Measurements from ENCODE around the gene STAB1.
"Not testable (repeated sequence)": the region's sequence is repeated elsewhere in the genome, so short reads cannot be mapped to it uniquely, and the experiment has no call there.

The STAB1 gene

DNA sequence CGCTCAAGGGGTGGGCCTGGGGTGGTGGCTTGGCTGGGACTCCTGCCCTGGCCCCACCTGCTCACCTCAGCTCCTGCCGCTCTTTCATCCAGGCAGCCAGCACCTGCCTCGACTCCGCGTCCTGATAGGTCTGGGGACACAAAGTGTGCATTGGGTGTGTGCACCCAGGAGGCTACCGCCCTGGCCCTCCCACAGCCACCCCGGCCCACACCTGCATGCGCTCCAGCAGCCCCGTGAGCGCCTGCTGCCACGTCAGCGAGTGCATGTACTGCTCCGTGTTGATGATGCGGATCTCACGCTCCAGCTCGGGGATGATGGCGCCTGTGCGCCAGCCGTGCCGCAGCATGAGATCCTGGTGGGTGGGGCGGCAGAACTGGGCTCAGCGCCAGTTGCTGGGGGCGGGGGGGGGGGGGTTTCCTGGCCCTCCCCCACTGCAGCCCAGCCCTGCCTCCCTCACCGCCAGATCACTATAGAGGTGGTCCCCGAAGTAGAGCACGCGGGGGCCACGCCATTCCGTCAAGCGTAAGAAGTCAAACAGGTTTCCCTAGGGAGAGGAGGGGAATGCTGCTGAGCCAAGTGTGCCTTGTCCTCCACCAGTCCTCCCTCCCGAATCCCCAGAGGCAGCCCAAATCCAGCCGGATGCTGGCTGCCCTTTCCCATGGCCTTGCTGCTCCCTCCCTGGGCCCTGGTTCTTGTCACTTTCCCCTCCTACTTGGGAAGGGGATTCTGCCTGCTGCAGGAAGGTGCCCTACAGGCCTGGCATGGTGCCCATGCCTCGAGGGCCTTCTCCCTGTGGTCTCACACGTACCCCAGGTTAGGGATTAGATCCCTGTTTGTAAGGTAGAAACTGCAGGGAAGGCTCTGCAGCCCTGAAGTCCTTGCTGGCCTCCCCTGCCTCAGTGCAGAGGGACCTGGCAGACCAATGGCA lies 29.9 kb downstream of the STAB1 start:
- DNase-seq (ENCODE audit: low spot score) = no peak

DNA sequence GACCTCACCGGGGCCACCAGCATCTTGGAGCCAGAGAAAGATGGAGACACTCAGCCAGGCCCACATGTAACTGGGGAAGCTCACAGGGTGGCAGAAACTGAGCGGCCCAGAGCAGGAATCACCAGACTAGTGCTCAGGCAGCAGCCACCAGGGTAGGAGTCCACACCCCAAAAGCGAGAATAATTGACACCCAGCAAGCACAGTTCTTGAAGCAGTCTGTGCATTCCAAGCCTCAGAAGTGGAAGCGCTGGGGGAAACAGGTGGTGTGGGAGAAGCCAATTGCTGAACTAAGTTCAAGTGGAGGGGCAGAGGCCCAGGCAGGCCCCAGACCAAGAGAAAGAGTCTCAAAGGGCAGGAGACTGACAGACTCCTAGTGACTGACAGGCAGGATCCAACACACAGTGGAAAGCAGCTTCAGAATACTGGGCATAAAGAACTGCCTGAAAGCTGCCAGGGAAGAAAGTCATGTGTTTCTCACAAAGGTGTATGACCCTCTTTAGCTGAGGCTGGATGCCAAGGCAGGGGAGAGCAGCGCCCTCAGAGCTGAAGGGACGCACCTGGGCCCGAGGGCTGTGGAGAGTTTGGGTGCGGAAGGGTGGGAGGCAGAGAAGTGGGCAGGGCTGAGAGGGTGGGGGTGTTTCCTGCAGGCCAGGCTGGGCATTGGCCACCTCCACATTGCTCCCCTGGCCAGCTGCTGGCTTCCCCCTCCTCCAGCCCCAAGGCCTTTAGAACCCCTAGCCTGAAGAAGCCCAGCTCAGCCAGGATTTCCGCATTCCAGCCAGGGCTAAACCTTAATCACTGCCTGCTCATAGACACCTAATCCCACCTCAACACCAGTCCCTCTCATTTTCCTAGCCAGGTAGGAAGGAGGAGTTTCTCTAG lies 30.8 kb downstream of the STAB1 start:
- DNase-seq (ENCODE audit: low spot score) = no peak

DNA sequence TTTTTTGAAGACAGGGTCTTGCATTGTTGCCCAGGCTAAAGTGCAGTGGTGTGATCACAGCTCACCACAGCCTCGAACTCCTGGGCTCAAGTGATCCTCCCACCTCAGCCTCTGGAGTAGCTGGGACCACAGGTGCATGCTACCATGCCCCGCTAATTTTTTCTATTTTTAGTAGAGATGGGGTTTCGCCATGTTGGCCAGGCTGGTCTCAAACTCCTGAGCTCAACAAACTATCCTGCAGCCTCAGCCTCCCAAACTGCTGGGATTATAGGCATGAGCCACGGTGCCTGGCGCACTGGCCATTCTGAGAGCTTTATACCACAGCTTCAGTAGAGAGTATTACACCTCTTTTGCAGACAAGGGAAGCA lies 31.5 kb downstream of the STAB1 start:
- not testable (repeated sequence) for DNase-seq (ENCODE audit: low spot score)

DNA sequence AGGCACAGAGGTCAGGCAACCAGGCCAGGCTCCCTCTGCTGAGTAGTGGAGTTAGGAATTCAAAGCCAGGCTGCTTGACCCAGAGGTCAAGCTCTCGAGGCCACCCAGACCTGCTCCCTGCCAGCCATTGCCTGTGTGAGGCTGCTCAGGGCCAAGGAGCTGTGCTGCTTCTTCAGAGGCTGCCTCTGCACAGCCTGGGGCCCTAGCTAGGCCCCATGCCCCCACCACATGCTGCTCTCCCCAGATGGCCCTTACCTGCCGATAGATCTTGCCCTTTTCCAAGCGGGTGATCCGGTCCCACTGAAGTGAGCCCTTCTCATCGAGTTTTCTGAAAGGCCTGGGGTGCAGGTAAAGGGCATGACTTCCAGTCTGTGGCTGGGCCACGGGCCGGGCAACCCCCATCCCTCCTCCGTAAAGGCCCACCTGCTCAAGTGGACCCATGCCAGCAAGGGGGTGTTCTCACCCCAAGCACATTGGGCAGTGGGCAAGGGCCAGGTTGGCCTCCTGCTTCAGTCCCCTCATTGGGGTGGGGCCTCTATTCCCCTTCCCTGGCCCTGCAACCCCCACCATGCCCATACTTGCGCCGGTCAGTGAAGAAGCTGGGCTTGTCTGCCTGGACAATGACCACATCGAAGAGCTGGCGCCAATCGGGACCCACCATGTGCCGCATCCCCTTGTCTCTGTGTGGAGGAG lies 32.0 kb downstream of the STAB1 start:
- no peak for DNase-seq (ENCODE audit: low spot score)

DNA sequence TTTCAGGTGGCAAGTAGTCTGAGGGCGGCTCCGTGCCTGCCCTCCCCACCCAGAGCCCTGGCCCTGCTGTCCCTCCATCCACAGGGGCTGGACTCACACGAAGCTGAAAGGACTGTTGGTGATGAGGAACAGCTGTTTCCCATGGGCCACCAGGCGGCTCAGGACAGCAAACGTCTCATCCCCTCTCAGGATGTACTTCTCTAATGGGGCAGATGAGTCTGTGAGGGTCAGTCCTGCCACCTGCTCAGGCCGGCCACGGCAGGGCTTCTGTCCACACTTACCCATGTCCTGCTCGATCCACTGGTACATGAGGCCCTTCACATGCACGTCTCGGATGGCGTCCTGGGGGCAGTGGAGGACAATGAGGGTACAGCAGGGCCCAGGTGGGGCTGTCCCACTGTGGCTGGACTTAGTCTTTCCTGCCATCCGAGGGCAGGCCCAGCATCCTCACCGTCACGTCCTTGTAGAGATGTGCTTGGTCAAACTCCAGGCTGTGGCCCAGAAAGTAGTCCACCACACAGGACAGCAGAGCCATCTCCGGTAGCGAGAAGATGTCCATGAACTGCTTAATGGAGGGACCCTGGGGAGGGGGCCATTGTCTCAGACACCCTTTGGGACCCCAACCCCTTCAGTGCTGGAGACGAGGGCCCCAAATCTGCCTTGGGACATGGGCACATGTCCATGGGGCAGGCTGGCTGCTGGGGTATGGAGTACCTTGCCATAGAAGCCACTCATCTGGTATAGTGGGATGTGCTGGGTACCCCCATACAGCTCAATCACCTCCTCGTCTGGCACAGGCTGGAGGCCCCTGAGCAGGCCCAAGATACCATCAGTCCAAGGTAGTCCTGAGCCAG lies 32.8 kb downstream of the STAB1 start:
- DNase-seq (ENCODE audit: low spot score) = no peak

DNA sequence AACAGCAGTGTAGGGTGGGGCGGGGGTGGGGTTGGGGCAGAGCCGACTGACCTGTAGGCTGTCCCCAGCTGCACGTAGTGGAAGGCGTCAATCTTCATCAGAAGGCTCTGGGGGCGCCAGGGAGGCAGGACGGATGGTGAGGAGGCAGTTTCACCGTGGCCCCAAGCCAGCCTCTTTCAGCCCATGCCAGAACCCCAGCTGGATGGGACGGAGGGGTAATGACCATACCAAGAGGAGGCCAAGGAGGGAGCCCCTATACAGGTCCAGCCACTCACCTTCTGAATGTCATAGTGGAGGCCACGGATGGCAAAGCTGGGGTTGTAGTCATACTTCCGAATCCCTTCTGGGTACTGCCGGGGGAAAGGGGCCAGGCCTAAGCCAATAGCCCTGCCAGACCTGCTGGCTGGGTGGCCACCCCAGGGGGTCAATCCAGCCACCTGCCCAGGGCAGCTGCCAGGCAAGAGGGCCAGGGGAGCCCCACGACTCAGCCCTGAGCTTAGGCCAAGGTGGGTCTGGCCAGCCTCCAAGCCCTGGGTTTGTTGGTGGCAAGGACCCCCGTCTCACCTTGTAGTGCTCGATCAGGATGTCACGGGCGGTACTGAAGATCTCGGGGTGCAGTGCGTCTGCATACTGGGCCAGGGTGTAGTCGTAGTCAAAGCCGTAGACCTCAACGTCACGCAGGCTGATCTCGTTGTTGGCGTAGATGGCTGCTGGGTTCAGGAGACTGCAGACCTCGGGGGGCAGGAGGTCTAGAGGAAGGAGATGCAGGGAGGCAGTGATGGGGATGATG lies 33.6 kb downstream of the STAB1 start:
- no peak for DNase-seq (ENCODE audit: low spot score)

DNA sequence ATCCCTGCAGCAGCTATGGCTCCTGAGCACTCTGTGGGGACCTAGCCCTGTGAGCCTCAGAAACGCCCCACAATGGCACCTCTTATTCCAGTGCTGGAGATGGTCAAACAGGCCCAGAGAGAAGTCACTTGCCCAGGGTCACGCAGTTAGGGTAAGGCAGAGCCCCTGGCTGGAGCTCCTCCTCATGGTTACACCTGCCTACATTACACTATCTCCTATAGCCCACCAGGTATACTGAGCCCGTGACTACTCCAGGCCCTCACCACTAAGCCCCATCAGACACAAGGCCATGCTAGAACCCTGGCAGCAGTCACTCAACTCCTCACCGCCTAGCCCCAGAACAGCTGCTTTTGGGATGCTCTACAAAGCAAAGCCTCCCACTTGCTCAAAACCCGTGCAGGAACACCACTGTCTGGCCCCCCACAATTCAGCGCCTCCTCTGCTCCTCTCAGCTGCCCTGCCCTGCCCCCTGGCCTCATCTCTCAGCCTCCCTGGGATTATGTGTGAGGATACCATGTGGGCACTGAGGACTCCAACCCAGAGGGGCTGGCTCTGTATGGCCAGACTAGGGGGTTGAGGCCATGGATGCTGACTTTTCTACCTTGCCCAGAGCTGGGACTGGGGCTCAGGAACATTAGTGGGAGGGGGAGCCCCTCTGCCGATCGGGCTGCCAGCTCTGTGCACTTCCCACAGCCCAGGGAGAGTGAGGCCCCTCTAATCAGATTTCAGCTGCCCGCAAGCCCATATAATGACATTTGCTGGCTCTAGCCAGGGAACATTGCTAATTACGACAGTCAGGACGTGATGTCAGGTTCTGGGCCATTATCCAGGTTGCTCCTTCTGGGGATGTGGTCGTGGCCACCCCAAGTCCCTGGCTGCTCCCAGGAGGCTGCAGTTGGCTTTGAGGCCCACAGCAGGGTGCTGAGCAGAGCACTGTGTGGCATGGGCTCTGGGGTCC lies 34.5 kb downstream of the STAB1 start:
- no peak for DNase-seq (ENCODE audit: low spot score)

DNA sequence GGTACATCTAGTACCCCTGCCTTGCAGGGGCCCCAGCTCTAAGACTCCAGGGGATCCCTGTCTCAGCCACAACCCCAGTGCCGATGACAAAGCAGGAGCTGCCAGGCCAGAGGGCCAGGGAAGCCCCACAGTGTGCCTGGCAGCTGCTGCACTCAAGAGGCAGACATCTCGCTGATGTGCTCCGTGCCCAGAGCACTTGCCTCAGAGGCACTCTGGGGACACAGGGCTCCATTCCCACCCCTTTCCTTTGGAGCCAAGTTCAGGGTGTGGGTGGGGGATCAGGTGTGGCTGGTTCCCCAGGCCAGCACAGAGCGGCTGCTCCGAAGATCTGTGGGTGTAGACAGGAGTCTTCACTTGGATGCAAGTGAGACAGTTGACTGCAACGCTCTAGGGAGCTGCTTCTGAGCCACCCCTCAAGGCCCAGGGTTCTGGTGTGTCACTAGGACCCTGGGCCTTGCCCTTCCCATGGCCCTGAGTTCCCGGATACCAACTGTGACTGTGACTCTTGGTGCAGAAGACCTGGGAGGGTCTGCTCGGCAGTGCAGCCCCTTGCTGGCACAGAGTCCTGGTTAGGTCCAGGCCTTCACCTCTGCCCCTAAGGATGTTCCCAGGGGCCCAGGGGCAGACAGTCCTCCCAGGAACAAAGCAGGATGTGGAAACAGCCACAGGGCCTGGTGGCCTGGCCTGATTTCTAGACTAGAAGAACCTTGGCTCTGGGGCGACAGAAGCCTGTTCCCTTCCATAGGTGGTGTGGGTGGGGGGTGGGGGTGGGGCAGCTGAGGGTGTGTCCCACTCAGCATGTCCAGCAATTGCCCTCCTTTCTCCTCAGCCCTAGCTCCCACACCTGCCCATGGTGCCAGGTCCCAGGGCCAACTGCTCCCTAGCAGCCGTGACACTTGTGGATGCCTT lies 36.0 kb downstream of the STAB1 start:
- DNase-seq (ENCODE audit: low spot score) = no peak

DNA sequence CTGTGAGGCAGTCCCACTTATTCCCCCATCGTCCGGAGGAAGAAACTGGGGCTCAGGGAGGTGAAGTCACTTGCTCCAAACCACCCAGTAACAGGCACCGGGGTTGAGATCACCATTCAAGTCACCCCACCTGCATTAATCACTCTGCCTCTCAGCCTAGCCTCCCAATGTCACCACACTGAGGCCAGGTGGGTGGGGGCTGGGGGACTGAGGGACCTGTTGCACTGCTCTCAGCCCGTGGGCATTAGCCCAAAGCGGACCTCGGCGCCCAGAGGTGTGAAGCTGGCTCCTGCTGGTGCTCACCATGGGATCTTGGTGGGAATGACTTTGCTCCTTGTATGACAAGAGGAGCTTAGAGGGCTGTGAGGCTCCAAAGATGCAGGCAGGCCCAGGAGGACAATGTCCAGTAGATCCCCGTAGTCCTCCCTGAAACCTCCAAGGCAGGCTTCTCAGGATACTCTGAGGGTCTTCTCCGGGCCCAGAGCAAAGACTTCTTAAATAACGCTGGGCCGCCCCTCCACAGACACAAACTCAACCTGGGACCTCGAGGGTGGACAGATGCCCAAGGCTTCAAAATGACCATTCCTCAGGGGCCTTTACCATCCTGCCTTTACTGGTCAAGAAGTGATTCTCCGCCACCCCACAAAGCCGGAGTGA lies 36.9 kb downstream of the STAB1 start:
- no peak for DNase-seq (ENCODE audit: low spot score)

DNA sequence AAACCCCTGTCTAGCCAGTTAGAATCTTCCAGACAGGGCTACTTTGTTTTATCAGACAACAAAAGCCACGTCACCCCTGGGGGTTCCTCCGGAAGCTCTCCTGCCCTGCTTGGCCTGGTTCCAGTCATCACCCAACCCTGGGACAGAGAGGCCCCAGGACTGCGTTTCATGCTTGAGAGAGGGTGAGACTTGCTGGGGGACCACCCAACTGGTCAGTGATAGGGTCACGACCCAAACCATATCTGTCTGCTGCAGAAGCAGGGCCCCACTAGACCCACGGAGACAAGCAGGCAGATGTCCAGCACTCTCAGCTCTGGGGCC lies 37.3 kb downstream of the STAB1 start:
- no peak for DNase-seq (ENCODE audit: low spot score)

DNA sequence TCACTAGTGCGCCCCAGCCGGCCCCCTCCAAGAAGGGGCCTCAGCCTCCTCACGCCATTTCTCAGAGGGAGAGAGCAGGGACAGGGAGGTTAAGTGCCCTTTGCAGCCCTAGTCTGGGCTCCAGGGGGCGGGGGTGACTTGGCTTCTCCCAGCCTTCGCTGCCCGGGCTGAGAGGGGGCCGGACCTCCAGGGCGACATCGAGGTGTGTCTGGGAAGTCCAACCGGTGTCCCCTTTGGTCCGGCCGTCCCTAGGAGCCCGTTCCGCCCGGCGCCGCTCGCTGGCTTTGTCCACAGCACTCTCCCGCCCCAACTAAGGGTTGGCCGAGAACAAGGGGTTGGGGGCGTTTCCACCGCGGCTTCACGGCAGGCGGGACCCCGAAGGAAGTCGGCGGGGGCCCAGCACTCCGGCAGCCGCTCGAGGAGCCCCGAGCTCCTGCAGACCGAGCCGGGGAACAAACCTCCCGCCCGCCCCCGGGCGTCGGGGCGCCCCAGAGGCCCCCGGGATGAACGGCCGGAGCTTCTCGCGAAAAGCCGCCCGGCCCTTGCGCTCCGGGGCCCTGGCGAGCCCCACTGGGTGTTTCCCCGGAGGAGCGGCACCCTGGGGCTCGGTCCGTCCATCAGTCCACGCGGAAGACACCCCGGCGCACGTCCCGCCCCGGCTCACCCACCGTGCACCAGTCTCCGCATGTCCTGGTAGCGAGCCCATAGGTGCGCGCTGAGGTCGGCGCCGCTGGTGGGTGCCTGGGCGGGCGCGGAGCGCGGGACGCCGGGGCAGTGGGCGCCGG lies 37.9 kb downstream of the STAB1 start:
- no peak for DNase-seq (ENCODE audit: low spot score)

DNA sequence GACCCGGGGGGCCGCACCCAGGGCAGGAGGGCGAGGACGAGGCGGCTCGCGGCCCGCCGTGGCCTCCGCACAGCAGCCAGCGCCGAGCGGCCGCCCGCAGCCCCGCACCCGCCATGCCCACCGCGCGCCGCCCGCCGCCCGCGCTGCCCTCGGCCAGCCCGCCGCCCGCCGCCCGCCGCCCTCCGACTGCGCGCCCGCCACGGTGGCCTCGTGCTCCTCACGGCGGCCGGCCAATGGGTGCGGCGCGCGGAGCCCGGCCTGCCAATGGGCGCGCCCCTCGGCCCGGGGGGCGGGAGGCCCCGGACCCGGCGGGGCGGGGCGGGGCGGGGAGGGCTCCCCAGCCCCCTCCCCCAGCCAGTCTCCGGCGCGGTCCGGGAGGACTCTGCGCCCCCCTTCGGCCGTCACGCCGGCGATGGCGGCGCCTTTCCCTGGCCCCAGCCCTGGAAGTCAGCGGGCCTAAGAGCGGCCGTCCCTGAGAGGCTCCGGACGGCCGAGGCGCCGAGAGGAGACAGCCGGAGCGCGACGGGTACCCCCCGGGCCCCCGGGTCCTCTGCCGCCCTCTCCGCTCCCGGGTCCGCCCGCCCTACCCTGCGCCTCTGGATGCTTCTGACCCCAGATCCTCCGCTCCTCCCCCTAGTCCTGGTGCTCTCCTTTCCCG lies 38.6 kb downstream of the STAB1 start, which contains the start of gene NT5DC2:
TSS of gene NT5DC2 (minus strand) at position 235 of the 658 bp plus-strand sequence. CDS start at position 115, 120 bp downstream.
- peak; percentile 57 for DNase-seq (ENCODE audit: low spot score)

DNA sequence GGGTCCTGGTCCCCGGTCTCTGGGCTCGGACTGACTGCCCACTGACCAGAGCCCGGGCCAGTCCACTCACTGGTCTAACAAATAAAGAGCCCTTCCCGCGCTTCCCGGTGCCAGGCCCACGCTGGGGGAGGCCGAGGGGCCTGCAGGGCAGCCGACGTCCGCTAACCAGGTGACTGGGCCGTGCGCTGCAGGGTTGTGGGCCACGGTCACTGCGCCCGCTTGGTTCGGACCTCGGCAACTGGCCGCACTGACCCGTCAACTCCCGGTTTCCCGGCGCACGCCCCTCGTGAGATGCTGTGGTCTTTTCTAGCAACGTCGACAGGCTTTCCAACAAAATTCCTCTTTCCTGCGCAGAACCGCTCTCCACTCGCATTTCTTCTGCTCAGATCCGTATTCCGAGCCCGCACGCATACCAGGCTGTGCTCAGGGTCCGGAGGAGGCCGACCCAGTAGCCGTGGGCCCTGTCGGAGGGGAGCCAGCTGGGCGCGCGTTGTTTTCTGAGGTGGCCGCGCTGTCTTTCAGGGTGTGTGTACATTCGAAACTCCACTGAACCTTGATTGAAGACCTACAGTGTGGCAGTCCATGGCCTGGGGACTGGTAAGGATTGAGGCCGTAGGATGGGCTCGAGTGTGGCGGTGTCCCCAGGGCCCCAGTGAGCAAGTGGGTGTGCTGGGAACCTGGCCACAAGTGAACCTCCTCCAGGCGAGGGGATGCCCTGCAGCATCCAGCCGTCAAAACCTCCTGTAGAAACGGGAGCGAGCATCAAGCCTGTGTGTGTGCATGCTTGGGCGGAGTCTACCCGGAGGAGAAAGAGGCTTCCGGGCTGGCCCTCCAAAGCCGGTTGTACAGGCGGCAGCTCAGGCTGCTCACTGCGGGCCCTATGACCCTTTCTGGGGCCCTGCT lies 39.4 kb downstream of the STAB1 start:
- no peak for DNase-seq (ENCODE audit: low spot score)

DNA sequence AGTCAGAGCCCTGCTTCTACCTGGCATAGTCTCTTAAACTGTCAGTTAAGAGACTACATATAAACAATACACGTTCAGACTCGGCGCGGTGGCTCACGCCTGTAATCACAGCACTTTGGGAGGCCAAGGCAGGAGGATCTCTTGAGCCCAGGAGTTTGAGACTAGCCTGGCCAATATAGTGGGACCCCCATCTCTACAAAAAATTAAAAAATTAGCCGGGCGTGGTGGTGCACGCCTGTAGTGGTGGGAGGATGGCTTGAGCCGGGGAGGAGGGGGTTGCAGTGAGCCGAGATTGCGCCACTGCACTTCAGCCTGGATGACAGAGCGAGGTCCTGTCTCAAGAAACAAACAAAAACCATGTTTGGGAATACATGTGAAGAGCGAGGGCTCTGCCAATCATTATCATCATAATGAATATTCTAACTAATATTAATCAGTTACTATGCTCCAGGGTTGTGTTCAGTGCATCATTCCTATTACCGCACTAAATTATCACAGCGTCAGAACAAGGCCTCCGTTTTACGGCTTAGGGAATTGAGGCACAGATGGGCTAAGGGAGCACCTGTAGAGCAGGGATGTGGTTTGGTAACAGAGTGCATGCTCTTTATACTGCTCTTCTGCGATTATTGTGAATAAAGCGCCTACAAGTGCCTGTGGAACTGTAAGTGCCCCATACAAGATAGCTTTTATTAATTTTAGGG lies 40.4 kb downstream of the STAB1 start:
- no peak for DNase-seq (ENCODE audit: low spot score)

DNA sequence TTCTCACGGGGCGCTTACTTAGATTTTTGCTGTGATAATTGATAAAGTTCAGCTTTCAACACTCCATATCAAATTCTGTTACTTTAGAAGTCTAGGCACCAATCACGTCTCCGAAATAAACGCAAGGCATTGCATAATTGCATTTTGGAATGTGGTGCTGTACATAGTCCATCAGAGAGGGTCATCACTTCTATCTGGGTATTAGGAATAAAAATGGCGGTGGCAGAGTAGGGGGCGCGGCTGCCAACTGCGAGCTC lies 40.9 kb downstream of the STAB1 start:
- no peak for DNase-seq (ENCODE audit: low spot score)

Data from hematopoietic multipotent progenitor cell treated with erythropoietin and hydrocortisone succinate and interleukin-3 and kit ligand, for 17 days (in vitro differentiated cells).